ENCODE results near the gene PSMB7.

- no peak for TF ChIP-seq CTCF (tag by site-specific recombination; IDR thresholded peaks at IDR 0.05)
- no peak for TF ChIP-seq ZNF274 (IDR thresholded peaks at IDR 0.05; ENCODE audit: low read length)
- TF ChIP-seq ZNF274 (tag by site-specific recombination; IDR thresholded peaks at IDR 0.05; ENCODE audit: borderline replicate concordance) = no peak
- no peak for TF ChIP-seq ZBTB20 (tag by site-specific recombination; IDR thresholded peaks at IDR 0.05)
Measured at GRCh38 chr9:124389146-124389939, 25.9 kb downstream of the PSMB7 start.

All from HEK293 (cell line).